GM23338 (cell line): Measurements from ENCODE around the gene UTS2. TPM values are rescaled to one million over a fixed set of nuclear protein-coding genes. Genes with fewer than 3 reads are reported as not detected.

Source experiments
- ATAC-seq: fragments of 200-7000 bp; cut with Tn5 transposase; 3 replicates; pipeline ENCODE4 v1.9.1; 2020
- DNase-seq: peaks from one replicate; pipeline ENCODE4 v3.0.0-alpha.2; 2015; ENCODE audit warnings: low spot score
- H2AFZ ChIP-seq: fragments of 200-600 bp; sonication (generic); 2 replicates; pipeline ENCODE4 v1.8.0; 2016; ENCODE audit warnings: antibody characterized with exemption, mild to moderate bottlenecking, moderate library complexity
- H3F3A ChIP-seq: fragments of 200-600 bp; sonication (generic); replicated peaks from 2 replicates; pipeline ENCODE4 v1.8.0; 2017; ENCODE audit warnings: antibody characterized with exemption, mixed run types, low read depth
- H3K27ac ChIP-seq: fragments of 200-600 bp; sonication (generic); 2 replicates; pipeline ENCODE4 v1.6.1; 2016; ENCODE audit warnings: low read depth
- H3K27me3 ChIP-seq: fragments of 200-600 bp; sonication (generic); 2 replicates; pipeline ENCODE4 v1.8.0; 2016; ENCODE audit warnings: mild to moderate bottlenecking, mixed run types, moderate library complexity; ENCODE audit not compliant: insufficient read depth
- H3K36me3 ChIP-seq: fragments of 200-600 bp; sonication (generic); 2 replicates; pipeline ENCODE4 v1.8.0; 2016; ENCODE audit warnings: mild to moderate bottlenecking; ENCODE audit not compliant: insufficient read depth
- H3K4me1 ChIP-seq: fragments of 200-600 bp; sonication (generic); 2 replicates; pipeline ENCODE4 v1.8.0; 2016; ENCODE audit warnings: mild to moderate bottlenecking, moderate library complexity; ENCODE audit not compliant: insufficient read depth
- H3K4me2 ChIP-seq: fragments of 200-600 bp; sonication (generic); 2 replicates; pipeline ENCODE4 v1.7.1; 2017; ENCODE audit warnings: mixed run types
- H3K4me3 ChIP-seq: fragments of 200-600 bp; sonication (generic); 2 replicates; pipeline ENCODE4 v1.6.1; 2016; ENCODE audit warnings: mixed run types
- H3K79me2 ChIP-seq: fragments of 200-600 bp; sonication (generic); replicated peaks from 2 replicates; pipeline ENCODE4 v1.8.0; 2017; ENCODE audit warnings: mild to moderate bottlenecking; ENCODE audit not compliant: insufficient read depth
- H3K9me2 ChIP-seq: fragments of 200-600 bp; sonication (generic); 2 replicates; pipeline ENCODE4 v1.8.0; 2017; ENCODE audit not compliant: insufficient read depth
- H4K20me1 ChIP-seq: fragments of 200-600 bp; sonication (generic); replicated peaks from 2 replicates; pipeline ENCODE4 v1.8.0; 2017; ENCODE audit warnings: mild to moderate bottlenecking; ENCODE audit not compliant: insufficient read depth
- H3K27ac Mint-ChIP-seq: 2 replicates; pipeline ENCODE4 v1.8.0; 2020; ENCODE audit warnings: inconsistent platforms, mild to moderate bottlenecking, moderate library complexity, mixed read lengths
- H3K27me3 Mint-ChIP-seq: 3 replicates; pipeline ENCODE4 v1.8.0; 2022; ENCODE audit warnings: low read depth, mild to moderate bottlenecking, moderate library complexity, mixed read lengths, inconsistent platforms; ENCODE audit not compliant: insufficient read depth, poor library complexity
- H3K36me3 Mint-ChIP-seq: 3 replicates; pipeline ENCODE4 v1.8.0; 2021; ENCODE audit warnings: low read depth, mild to moderate bottlenecking, inconsistent platforms, moderate library complexity, mixed read lengths
- H3K4me1 Mint-ChIP-seq: 3 replicates; pipeline ENCODE4 v1.8.0; 2020; ENCODE audit warnings: mild to moderate bottlenecking, inconsistent platforms, mixed read lengths
- H3K4me3 Mint-ChIP-seq: 3 replicates; pipeline ENCODE4 v1.8.0; 2021; ENCODE audit warnings: moderate library complexity, mild to moderate bottlenecking, inconsistent platforms, mixed read lengths
- H3K9me3 Mint-ChIP-seq: 3 replicates; pipeline ENCODE4 v1.8.0; 2020; ENCODE audit warnings: moderate library complexity, mild to moderate bottlenecking, inconsistent platforms, mixed read lengths
- CREB1 ChIP-seq: fragments of 250-450 bp; sonication (Bioruptor Pico); IDR thresholded peaks from 2 replicates; pipeline ENCODE4 v1.5.0; 2020; ENCODE audit warnings: low read depth, mild to moderate bottlenecking, moderate library complexity
- EZH2 ChIP-seq: fragments of 200-600 bp; sonication (generic); IDR thresholded peaks from one replicate; pipeline ENCODE4 v1.8.0; 2017; ENCODE audit warnings: antibody characterized with exemption, mild to moderate bottlenecking, low read depth; ENCODE audit not compliant: unreplicated experiment
- EZH2phosphoT487 ChIP-seq: fragments of 200-600 bp; sonication (generic); IDR thresholded peaks from one replicate; pipeline ENCODE4 v1.8.1; 2018; ENCODE audit warnings: antibody characterized with exemption; ENCODE audit not compliant: unreplicated experiment
- JUNB ChIP-seq: IDR thresholded peaks from one replicate; pipeline ENCODE4 v1.6.1; 2016; ENCODE audit warnings: antibody characterized with exemption; ENCODE audit not compliant: unreplicated experiment
- NANOG ChIP-seq: IDR thresholded peaks from 2 replicates; pipeline ENCODE4 v1.6.1; 2016; ENCODE audit warnings: antibody characterized with exemption, borderline replicate concordance
- POLR2AphosphoS5 ChIP-seq: IDR thresholded peaks from 2 replicates; pipeline ENCODE4 v1.6.1; 2016; ENCODE audit warnings: antibody characterized with exemption, low read depth
- STAT1 ChIP-seq: IDR thresholded peaks from one replicate; pipeline ENCODE4 v1.6.1; 2016; ENCODE audit warnings: antibody characterized with exemption; ENCODE audit not compliant: unreplicated experiment
- ZNF114 ChIP-seq: fragments of 250-450 bp; sonication (Bioruptor Pico); IDR thresholded peaks from 2 replicates; pipeline ENCODE4 v1.5.0; 2020; ENCODE audit warnings: mild to moderate bottlenecking, moderate library complexity
- ZNF331 ChIP-seq: fragments of 250-450 bp; sonication (Bioruptor Pico); IDR thresholded peaks from 2 replicates; pipeline ENCODE4 v1.5.0; 2020; ENCODE audit warnings: low read depth, mild to moderate bottlenecking, moderate library complexity
- polyA plus RNA-seq: library from polyadenylated mRNA; unstranded; fragments of >200 nt; fragmentation: Nextera tagmentation; extraction: Ambion mirVana; gene quantifications from 2 replicates; pipeline ENCODE4 v1.2.1, GENCODE V29; 2016
- total RNA-seq: library from RNA; depleted of rRNA; stranded (reverse); fragments of >200 nt; shearing (Covaris generic); gene quantifications from 2 replicates; pipeline ENCODE4 v1.2.3, GENCODE V29; 2014
- TF ChIP-seq, protein P1 (sequence below): IDR thresholded peaks from 2 replicates; pipeline ENCODE4 v1.6.1; 2016; ENCODE audit warnings: antibody characterized with exemption
- TF ChIP-seq, protein P2 (sequence below), 2 experiments: fragments of 200-600 bp in 1 of 2; sonication (generic) in 1 of 2; conservative IDR thresholded peaks; 2 replicates each; pipeline versions ENCODE4 v1.5.1 to v1.6.1; 2016 to 2017; ENCODE audit warnings: antibody characterized with exemption in 2 of 2, low read depth in 2 of 2, mild to moderate bottlenecking in 2 of 2, moderate library complexity in 1 of 2
- TF ChIP-seq, protein P3 (sequence below): IDR thresholded peaks from one replicate; pipeline ENCODE4 v1.6.1; 2018; ENCODE audit warnings: antibody characterized with exemption; ENCODE audit not compliant: unreplicated experiment

Gene UTS2
- total and polyA plus RNA-seq, 2 experiments from 2014 or later, result not detected

DNA sequence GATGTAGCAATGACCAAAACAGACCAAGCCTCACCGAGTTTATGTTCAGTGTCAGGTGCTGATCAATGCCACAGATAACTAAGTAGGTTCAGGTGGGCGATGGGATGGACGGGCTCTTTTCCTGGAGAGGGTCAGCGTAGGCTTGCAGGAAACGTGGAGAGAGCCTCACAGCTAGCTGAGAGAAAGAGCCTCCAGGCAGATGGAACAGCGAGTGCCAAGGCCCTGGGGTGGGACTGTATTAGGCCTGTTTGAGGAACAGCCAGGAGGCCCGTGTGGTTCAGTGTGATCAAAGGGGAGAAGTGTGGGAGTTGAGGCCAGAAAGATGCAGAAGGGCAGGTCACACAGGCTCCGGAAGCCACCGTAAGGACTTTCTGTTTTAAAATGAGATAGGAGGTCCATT, 7.3 kb upstream of the UTS2 start:
- H3K4me2 ChIP-seq, result no peak overlapping the region
- H3K4me1 Mint-ChIP-seq, result peaks cover 5% of the 10 kb centered on the region
- H3K27ac ChIP-seq, result no peak overlapping the region
- H3K4me1 ChIP-seq, result no peaks in the 10 kb centered on the region
- H3F3A ChIP-seq, result no peaks in the 10 kb centered on the region
- DNase-seq (no peak), ATAC-seq (no peak)
- TF ChIP-seq NANOG, result no peak
- H3K9me3 Mint-ChIP-seq, result no peaks in the 10 kb centered on the region; the same call in 2 of the 3 replicates
- H3K9me2 ChIP-seq, result no peaks in the 10 kb centered on the region
- H3K79me2 ChIP-seq, result no peaks in the 10 kb centered on the region
- H3K27me3 ChIP-seq, result no peaks in the 10 kb centered on the region
- no peak overlapping the region for H3K27ac Mint-ChIP-seq
- H3K36me3 Mint-ChIP-seq, result no peaks in the 10 kb centered on the region
- H2AFZ ChIP-seq, result no peak overlapping the region
- no peaks in the 10 kb centered on the region for H3K36me3 ChIP-seq
- H3K4me3 ChIP-seq, result no peak overlapping the region
- no peaks in the 10 kb centered on the region for H4K20me1 ChIP-seq
- no peak overlapping the region for H3K4me3 Mint-ChIP-seq
- peaks cover 3% of the 10 kb centered on the region for H3K27me3 Mint-ChIP-seq

DNA sequence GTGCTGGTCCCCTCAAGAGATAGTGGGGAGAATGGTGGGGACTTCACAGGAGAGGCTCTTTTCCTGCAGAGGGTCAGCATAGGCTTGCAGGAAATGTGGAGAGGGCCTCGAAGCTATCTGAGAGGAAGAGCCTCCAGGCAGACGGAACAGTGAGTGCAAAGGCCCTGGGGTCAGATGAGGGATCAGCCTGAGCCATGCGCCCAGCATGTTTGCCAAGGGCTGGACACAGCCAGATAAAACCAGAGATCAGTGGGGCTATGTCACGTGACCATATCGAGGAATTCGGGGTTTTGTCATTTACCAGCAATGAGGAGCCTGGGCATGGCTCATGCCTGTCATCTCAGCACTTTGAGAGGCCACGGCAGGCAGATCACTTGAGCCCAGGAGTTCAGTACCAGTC, 6.5 kb upstream of the UTS2 start:
- H3K4me3 ChIP-seq, result no peak overlapping the region
- H3K27ac ChIP-seq, result no peak overlapping the region
- H3K27me3 ChIP-seq, result no peaks in the 10 kb centered on the region
- no peaks in the 10 kb centered on the region for H4K20me1 ChIP-seq
- no peaks in the 10 kb centered on the region for H3F3A ChIP-seq
- Mint-ChIP-seq H3K27me3 (peaks cover 3% of the 10 kb centered on the region), H3K36me3 (no peaks in the 10 kb centered on the region), H3K4me1 (peaks cover 5% of the 10 kb centered on the region), H3K9me3 (no peaks in the 10 kb centered on the region; the same call in 2 of the 3 replicates), H3K27ac (no peak overlapping the region), H3K4me3 (no peak overlapping the region)
- no peak overlapping the region for H2AFZ ChIP-seq
- H3K9me2 ChIP-seq, result no peaks in the 10 kb centered on the region
- no peak overlapping the region for H3K4me2 ChIP-seq
- no peaks in the 10 kb centered on the region for H3K4me1 ChIP-seq
- ATAC-seq, result no peak
- no peaks in the 10 kb centered on the region for H3K36me3 ChIP-seq
- H3K79me2 ChIP-seq, result no peaks in the 10 kb centered on the region
- DNase-seq, result no peak
- no peak for TF ChIP-seq EZH2
- TF ChIP-seq ZNF331 (CRISPR knock-in tag), result no peak
- no peak for TF ChIP-seq CREB1 (CRISPR knock-in tag)
- TF ChIP-seq, protein P1, sequence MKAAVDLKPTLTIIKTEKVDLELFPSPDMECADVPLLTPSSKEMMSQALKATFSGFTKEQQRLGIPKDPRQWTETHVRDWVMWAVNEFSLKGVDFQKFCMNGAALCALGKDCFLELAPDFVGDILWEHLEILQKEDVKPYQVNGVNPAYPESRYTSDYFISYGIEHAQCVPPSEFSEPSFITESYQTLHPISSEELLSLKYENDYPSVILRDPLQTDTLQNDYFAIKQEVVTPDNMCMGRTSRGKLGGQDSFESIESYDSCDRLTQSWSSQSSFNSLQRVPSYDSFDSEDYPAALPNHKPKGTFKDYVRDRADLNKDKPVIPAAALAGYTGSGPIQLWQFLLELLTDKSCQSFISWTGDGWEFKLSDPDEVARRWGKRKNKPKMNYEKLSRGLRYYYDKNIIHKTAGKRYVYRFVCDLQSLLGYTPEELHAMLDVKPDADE, result no peak
- TF ChIP-seq ZNF114 (CRISPR knock-in tag), result no peak
- TF ChIP-seq NANOG, result no peak
- TF ChIP-seq, protein P2, sequence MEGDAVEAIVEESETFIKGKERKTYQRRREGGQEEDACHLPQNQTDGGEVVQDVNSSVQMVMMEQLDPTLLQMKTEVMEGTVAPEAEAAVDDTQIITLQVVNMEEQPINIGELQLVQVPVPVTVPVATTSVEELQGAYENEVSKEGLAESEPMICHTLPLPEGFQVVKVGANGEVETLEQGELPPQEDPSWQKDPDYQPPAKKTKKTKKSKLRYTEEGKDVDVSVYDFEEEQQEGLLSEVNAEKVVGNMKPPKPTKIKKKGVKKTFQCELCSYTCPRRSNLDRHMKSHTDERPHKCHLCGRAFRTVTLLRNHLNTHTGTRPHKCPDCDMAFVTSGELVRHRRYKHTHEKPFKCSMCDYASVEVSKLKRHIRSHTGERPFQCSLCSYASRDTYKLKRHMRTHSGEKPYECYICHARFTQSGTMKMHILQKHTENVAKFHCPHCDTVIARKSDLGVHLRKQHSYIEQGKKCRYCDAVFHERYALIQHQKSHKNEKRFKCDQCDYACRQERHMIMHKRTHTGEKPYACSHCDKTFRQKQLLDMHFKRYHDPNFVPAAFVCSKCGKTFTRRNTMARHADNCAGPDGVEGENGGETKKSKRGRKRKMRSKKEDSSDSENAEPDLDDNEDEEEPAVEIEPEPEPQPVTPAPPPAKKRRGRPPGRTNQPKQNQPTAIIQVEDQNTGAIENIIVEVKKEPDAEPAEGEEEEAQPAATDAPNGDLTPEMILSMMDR (conservative IDR thresholded peaks at IDR 0.05; ENCODE audit: low read depth in 2 of 2), result no peak
- TF ChIP-seq, protein P3, sequence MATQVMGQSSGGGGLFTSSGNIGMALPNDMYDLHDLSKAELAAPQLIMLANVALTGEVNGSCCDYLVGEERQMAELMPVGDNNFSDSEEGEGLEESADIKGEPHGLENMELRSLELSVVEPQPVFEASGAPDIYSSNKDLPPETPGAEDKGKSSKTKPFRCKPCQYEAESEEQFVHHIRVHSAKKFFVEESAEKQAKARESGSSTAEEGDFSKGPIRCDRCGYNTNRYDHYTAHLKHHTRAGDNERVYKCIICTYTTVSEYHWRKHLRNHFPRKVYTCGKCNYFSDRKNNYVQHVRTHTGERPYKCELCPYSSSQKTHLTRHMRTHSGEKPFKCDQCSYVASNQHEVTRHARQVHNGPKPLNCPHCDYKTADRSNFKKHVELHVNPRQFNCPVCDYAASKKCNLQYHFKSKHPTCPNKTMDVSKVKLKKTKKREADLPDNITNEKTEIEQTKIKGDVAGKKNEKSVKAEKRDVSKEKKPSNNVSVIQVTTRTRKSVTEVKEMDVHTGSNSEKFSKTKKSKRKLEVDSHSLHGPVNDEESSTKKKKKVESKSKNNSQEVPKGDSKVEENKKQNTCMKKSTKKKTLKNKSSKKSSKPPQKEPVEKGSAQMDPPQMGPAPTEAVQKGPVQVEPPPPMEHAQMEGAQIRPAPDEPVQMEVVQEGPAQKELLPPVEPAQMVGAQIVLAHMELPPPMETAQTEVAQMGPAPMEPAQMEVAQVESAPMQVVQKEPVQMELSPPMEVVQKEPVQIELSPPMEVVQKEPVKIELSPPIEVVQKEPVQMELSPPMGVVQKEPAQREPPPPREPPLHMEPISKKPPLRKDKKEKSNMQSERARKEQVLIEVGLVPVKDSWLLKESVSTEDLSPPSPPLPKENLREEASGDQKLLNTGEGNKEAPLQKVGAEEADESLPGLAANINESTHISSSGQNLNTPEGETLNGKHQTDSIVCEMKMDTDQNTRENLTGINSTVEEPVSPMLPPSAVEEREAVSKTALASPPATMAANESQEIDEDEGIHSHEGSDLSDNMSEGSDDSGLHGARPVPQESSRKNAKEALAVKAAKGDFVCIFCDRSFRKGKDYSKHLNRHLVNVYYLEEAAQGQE, result no peak
- TF ChIP-seq POLR2AphosphoS5, result no peak
- no peak for TF ChIP-seq STAT1
- TF ChIP-seq EZH2phosphoT487, result no peak
- no peak for TF ChIP-seq JUNB
